Panc1 (cell line): ENCODE data around the gene SYNDIG1L. TPM values are rescaled to one million over a fixed set of nuclear protein-coding genes. Genes with fewer than 3 reads are reported as not detected.

Experiments used
- ATAC-seq: fragments of 200-7000 bp; cut with Tn5 transposase; 2 replicates; pipeline ENCODE4 v1.9.1; 2020; ENCODE audit warnings: mild to moderate bottlenecking, moderate library complexity
- BruUV-seq: library from RNA; stranded (reverse); fragments of 400-500 nt; replicated peaks from 2 replicates; lab custom pipeline; 2021; lab: Mats Ljungman, UMichigan
- CTCF ChIA-PET: fragments of 300-600 bp; sonication (Branson Sonifier 250); formaldehyde crosslinking; loops from one replicate; lab custom pipeline; 2022; ENCODE audit warnings: antibody characterized with exemption; lab: Charles Lee
- POLR2A ChIA-PET: fragments of 300-600 bp; sonication (Branson Sonifier 250); formaldehyde crosslinking; loops from one replicate; lab custom pipeline; 2022; ENCODE audit warnings: antibody characterized with exemption; lab: Charles Lee
- DNase-seq: peaks from one replicate; pipeline ENCODE4 v3.0.0-alpha.2; 2010; ENCODE audit warnings: low read depth, low spot score
- H3K27ac ChIP-seq: 2 replicates; pipeline ENCODE4 v1.5.1; 2011; ENCODE audit warnings: mild to moderate bottlenecking, low read length, inconsistent platforms
- H3K27me3 ChIP-seq: fragments of 200-500 bp; sonication (Bioruptor generic); 2 replicates; pipeline ENCODE4 v1.6.0; 2014; ENCODE audit warnings: low read length, inconsistent platforms; ENCODE audit not compliant: control insufficient read depth, insufficient read depth
- H3K36me3 ChIP-seq: fragments of 200-500 bp; sonication (Bioruptor generic); 2 replicates; pipeline ENCODE4 v1.5.1; 2014; ENCODE audit warnings: inconsistent platforms, mild to moderate bottlenecking, low read length, moderate library complexity; ENCODE audit not compliant: control insufficient read depth, insufficient read depth
- H3K4me1 ChIP-seq: 2 replicates; pipeline ENCODE4 v1.5.1; 2011; ENCODE audit warnings: inconsistent platforms, mild to moderate bottlenecking, low read length, moderate library complexity; ENCODE audit not compliant: control insufficient read depth, insufficient read depth
- H3K4me3 ChIP-seq, 2 experiments: 2 replicates each; pipeline ENCODE4 v1.5.1; 2011 to 2012; ENCODE audit warnings: low read depth in 2 of 2, low read length in 2 of 2, mild to moderate bottlenecking in 2 of 2, inconsistent platforms in 1 of 2, moderate library complexity in 1 of 2
- H3K9me3 ChIP-seq: fragments of 200-500 bp; sonication (Bioruptor generic); 2 replicates; pipeline ENCODE4 v1.5.1; 2014; ENCODE audit warnings: low read depth, mild to moderate bottlenecking, inconsistent platforms, low read length, moderate library complexity; ENCODE audit not compliant: control insufficient read depth, insufficient read depth
- POLR2AphosphoS5 ChIP-seq: IDR thresholded peaks from 2 replicates; pipeline ENCODE4 v1.6.1; 2012; ENCODE audit warnings: mild to moderate bottlenecking, low read depth, low read length, moderate library complexity
- SIN3A ChIP-seq: IDR thresholded peaks from 2 replicates; pipeline ENCODE4 v1.6.1; 2012; ENCODE audit warnings: low read depth, mild to moderate bottlenecking, low read length, moderate library complexity, borderline replicate concordance; ENCODE audit not compliant: insufficient read depth
- TCF7L2 ChIP-seq: IDR thresholded peaks from 2 replicates; pipeline ENCODE4 v1.6.1; 2011; ENCODE audit warnings: mild to moderate bottlenecking, low read depth, low read length, inconsistent platforms
- in situ Hi-C: cut with HindIII; loops from 2 replicates; pipeline ENCODE4 v1.10.0; 2016; ENCODE audit warnings: low sequenced_read_pairs, low pct_unique_long_range_greater_than_20kb
- intact Hi-C: fragments of 100-400 bp; cut with micrococcal nuclease; formaldehyde crosslinking; loops from one replicate; pipeline ENCODE4 v1.10.0; 2022; ENCODE audit not compliant: unreplicated experiment
- total RNA-seq: library from RNA; stranded (reverse); gene quantifications from one replicate; pipeline ENCODE4 v1.2.1, GENCODE V29; 2021; ENCODE audit not compliant: unreplicated experiment
- TF ChIP-seq, protein P1 (sequence below): fragments of 450-650 bp; IDR thresholded peaks from 2 replicates; pipeline ENCODE4 v1.5.1; 2017; ENCODE audit warnings: mild to moderate bottlenecking
- TF ChIP-seq, protein P2 (sequence below), 2 experiments: IDR thresholded peaks; 2 replicates each; pipeline ENCODE4 v1.6.1; 2011 to 2012; ENCODE audit warnings: low read depth in 2 of 2, control low read depth in 1 of 2, low read length in 1 of 2, mild to moderate bottlenecking in 1 of 2, moderate library complexity in 1 of 2; ENCODE audit not compliant: insufficient read depth in 1 of 2

SYNDIG1L gene
- total RNA-seq, 1 experiment from 2014 or later, result not detected

DNA sequence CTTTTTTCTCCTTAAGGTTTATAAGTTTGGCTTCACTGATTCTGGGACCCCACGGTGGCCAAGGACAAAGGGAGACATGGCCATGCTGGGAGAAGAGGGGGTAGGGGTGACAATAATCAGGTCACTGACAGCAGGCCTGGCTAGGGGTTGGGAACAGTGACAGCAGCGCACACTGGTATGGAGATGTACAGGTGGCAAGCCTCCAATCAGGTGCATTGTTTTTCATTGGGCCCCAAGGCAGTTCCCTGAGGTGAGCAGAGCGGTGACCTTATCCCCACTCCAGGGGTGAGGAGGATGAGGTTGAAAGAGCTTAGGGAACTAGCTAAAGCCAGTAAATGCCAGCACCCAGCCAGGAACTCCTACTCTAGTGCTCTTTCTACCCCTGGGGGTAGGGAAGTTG lies 1.4 kb downstream of the SYNDIG1L start:
- no peak for ATAC-seq
- in situ Hi-C loops, result no loop called here
- CTCF ChIA-PET, result no interaction called here

DNA sequence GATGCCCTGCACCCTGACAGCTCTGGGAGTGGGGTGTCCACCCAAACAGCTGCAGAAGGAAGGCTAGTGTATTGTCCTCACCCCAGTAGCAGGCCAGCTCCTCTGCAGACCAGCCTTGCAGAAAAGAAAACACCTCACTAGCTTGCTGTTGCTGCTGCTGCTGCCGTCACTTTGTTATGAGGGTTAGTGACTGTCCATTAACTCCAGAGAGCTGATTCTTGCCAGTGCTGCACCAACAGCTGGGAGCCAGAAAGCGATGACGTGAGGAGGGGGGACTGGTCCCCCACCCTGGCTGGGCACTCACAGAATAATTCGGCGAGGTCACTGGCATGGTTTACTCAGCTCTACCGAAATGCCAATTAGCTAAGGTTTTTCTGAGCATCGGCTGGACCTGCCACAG lies 2.8 kb downstream of the SYNDIG1L start:
- no TSS peak for BruUV-seq
- no peak overlapping the region for H3K27ac ChIP-seq
- POLR2A ChIA-PET, result interaction anchor here (0.6 to 0.8 kb wide), 2 partner anchors 9 to 34 kb away, joined by 3 to 8 read pairs; no protein-coding TSS in a partner anchor
- no peaks in the 10 kb centered on the region for H3K4me1 ChIP-seq
- peaks cover 10% of the 10 kb centered on the region; the same call in 1 of the 2 replicates for H3K27me3 ChIP-seq
- TF ChIP-seq TCF7L2, result no peak
- TF ChIP-seq, protein P1, sequence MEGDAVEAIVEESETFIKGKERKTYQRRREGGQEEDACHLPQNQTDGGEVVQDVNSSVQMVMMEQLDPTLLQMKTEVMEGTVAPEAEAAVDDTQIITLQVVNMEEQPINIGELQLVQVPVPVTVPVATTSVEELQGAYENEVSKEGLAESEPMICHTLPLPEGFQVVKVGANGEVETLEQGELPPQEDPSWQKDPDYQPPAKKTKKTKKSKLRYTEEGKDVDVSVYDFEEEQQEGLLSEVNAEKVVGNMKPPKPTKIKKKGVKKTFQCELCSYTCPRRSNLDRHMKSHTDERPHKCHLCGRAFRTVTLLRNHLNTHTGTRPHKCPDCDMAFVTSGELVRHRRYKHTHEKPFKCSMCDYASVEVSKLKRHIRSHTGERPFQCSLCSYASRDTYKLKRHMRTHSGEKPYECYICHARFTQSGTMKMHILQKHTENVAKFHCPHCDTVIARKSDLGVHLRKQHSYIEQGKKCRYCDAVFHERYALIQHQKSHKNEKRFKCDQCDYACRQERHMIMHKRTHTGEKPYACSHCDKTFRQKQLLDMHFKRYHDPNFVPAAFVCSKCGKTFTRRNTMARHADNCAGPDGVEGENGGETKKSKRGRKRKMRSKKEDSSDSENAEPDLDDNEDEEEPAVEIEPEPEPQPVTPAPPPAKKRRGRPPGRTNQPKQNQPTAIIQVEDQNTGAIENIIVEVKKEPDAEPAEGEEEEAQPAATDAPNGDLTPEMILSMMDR, result no peak
- no peak for TF ChIP-seq SIN3A
- no peak for TF ChIP-seq POLR2AphosphoS5
- TF ChIP-seq, protein P2, sequence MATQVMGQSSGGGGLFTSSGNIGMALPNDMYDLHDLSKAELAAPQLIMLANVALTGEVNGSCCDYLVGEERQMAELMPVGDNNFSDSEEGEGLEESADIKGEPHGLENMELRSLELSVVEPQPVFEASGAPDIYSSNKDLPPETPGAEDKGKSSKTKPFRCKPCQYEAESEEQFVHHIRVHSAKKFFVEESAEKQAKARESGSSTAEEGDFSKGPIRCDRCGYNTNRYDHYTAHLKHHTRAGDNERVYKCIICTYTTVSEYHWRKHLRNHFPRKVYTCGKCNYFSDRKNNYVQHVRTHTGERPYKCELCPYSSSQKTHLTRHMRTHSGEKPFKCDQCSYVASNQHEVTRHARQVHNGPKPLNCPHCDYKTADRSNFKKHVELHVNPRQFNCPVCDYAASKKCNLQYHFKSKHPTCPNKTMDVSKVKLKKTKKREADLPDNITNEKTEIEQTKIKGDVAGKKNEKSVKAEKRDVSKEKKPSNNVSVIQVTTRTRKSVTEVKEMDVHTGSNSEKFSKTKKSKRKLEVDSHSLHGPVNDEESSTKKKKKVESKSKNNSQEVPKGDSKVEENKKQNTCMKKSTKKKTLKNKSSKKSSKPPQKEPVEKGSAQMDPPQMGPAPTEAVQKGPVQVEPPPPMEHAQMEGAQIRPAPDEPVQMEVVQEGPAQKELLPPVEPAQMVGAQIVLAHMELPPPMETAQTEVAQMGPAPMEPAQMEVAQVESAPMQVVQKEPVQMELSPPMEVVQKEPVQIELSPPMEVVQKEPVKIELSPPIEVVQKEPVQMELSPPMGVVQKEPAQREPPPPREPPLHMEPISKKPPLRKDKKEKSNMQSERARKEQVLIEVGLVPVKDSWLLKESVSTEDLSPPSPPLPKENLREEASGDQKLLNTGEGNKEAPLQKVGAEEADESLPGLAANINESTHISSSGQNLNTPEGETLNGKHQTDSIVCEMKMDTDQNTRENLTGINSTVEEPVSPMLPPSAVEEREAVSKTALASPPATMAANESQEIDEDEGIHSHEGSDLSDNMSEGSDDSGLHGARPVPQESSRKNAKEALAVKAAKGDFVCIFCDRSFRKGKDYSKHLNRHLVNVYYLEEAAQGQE (IDR thresholded peaks at IDR 0.05; ENCODE audit: insufficient read depth in 1 of 2, low read depth in 2 of 2, low read length in 1 of 2), result no peak
- H3K4me3 ChIP-seq, result no peak overlapping the region
- intact Hi-C loops (no loop called here), in situ Hi-C loops (no loop called here)
- H3K9me3 ChIP-seq, result no peaks in the 10 kb centered on the region
- H3K36me3 ChIP-seq, result no peaks in the 10 kb centered on the region
- CTCF ChIA-PET, result interaction anchor here (0.6 kb wide), 1 partner anchor 208 kb away, joined by 4 read pairs; no protein-coding TSS in a partner anchor
- no peak for DNase-seq
- no peak for ATAC-seq

More for the DNA sequence above, 1.4 kb downstream of the SYNDIG1L start:
- Histone ChIP-seq H3K27ac (no peak overlapping the region), H3K36me3 (no peaks in the 10 kb centered on the region), H3K4me1 (no peaks in the 10 kb centered on the region), H3K9me3 (no peaks in the 10 kb centered on the region), H3K27me3 (peaks cover 10% of the 10 kb centered on the region; the same call in 1 of the 2 replicates), H3K4me3 (no peak overlapping the region)
- POLR2A ChIA-PET, result no interaction called here
- BruUV-seq, result no TSS peak
- TF ChIP-seq, protein P2 (IDR thresholded peaks at IDR 0.05; ENCODE audit: insufficient read depth in 1 of 2, low read depth in 2 of 2, low read length in 1 of 2), result no peak
- no peak for TF ChIP-seq SIN3A
- TF ChIP-seq TCF7L2, result no peak
- TF ChIP-seq, protein P1, result no peak
- TF ChIP-seq POLR2AphosphoS5, result no peak
- intact Hi-C loops, result no loop called here
- DNase-seq, result no peak
